Urinary bladder (tissue), 4 donors: ENCODE measurements around the gene FSTL4. TPM values are rescaled to one million over a fixed set of nuclear protein-coding genes. Genes with fewer than 3 reads are reported as not detected.

Source experiments
- DNase-seq: peaks from one replicate; pipeline ENCODE4 v3.0.0-alpha.2; 2015; ENCODE audit errors: extremely low spot score
- H3K27ac ChIP-seq: one replicate; pipeline ENCODE4 v1.5.1; 2013; ENCODE audit warnings: low read depth, mild to moderate bottlenecking, moderate library complexity
- H3K36me3 ChIP-seq: one replicate; pipeline ENCODE4 v1.6.1; 2013; ENCODE audit warnings: mild to moderate bottlenecking, moderate library complexity; ENCODE audit not compliant: insufficient read depth
- H3K4me1 ChIP-seq: one replicate; pipeline ENCODE4 v1.6.1; 2013; ENCODE audit warnings: mild to moderate bottlenecking, moderate library complexity; ENCODE audit not compliant: insufficient read depth
- H3K4me3 ChIP-seq: one replicate; pipeline ENCODE4 v1.5.1; 2013; ENCODE audit warnings: low read depth, low read length
- WGBS: extraction: QIAGEN DNeasy Blood & Tissue Kit; methylation state at CpG from one replicate; pipeline ENCODE4 v1.1.7; 2013; 5-methylcytosine and 5-hydroxymethylcytosine counted together
- polyA plus RNA-seq: library from polyadenylated mRNA; stranded (reverse); fragments of 200-250 nt; gene quantifications from one replicate; pipeline ENCODE4 v1.2.3, GENCODE V29; 2013
- total RNA-seq: library from RNA; depleted of rRNA; stranded (reverse); fragments of >200 nt; gene quantifications from one replicate; pipeline ENCODE4 v1.2.3, GENCODE V29; 2014
- donor health status: healthy with polysubstance abuse.
- donor health status: healthy.

FSTL4 gene
- total and polyA plus RNA-seq, 2 donors = 4.0 to 7.5 TPM

- no peaks in the 10 kb centered on the region for H3K36me3 ChIP-seq
- no peak overlapping the region for H3K4me3 ChIP-seq
- H3K4me1 ChIP-seq = no peaks in the 10 kb centered on the region
- no peak for DNase-seq
- WGBS = 86% methylated on average over 5 of the region's 5 CpGs
- no peak overlapping the region for H3K27ac ChIP-seq
Observed at GRCh38 chr5:133356396-133356983, 255.9 kb downstream of the FSTL4 start.

GRCh38 chr5:133354323-133355185, 257.8 kb downstream of the FSTL4 start:
- WGBS = 91% methylated on average over 9 of the region's 9 CpGs
- no peak for DNase-seq
- H3K27ac ChIP-seq = no peak overlapping the region
- H3K4me1 ChIP-seq = no peaks in the 10 kb centered on the region
- no peak overlapping the region for H3K4me3 ChIP-seq
- H3K36me3 ChIP-seq = no peaks in the 10 kb centered on the region

- no peak for DNase-seq
- Histone ChIP-seq H3K36me3 (no peaks in the 10 kb centered on the region), H3K4me1 (no peaks in the 10 kb centered on the region), H3K27ac (no peak overlapping the region), H3K4me3 (no peak overlapping the region)
- WGBS = 49% methylated on average over 8 of the region's 8 CpGs
Observed at GRCh38 chr5:133353741-133354140, 258.6 kb downstream of the FSTL4 start.

- H3K4me1 ChIP-seq = no peaks in the 10 kb centered on the region
- H3K27ac ChIP-seq = no peak overlapping the region
- no peak overlapping the region for H3K4me3 ChIP-seq
- no peaks in the 10 kb centered on the region for H3K36me3 ChIP-seq
- DNase-seq = no peak
- WGBS = 96% methylated on average over 4 of the region's 4 CpGs
Observed at GRCh38 chr5:133348406-133348805, 263.9 kb downstream of the FSTL4 start.

- H3K4me1 ChIP-seq = no peaks in the 10 kb centered on the region
- 66% methylated on average over 6 of the region's 6 CpGs for WGBS
- no peak overlapping the region for H3K27ac ChIP-seq
- no peak for DNase-seq
- no peaks in the 10 kb centered on the region for H3K36me3 ChIP-seq
- no peak overlapping the region for H3K4me3 ChIP-seq
Observed at GRCh38 chr5:133347039-133347438, 265.3 kb downstream of the FSTL4 start.

- WGBS = 75% methylated on average over 2 of the region's 2 CpGs
- Histone ChIP-seq H3K4me3 (no peak overlapping the region), H3K4me1 (no peaks in the 10 kb centered on the region), H3K27ac (no peak overlapping the region), H3K36me3 (no peaks in the 10 kb centered on the region)
- DNase-seq = no peak
Observed at GRCh38 chr5:133344266-133344665, 268.1 kb downstream of the FSTL4 start.

- WGBS = 79% methylated on average over 8 of the region's 8 CpGs
- H3K27ac ChIP-seq = no peak overlapping the region
- DNase-seq = no peak
- H3K36me3 ChIP-seq = no peaks in the 10 kb centered on the region
- no peaks in the 10 kb centered on the region for H3K4me1 ChIP-seq
- no peak overlapping the region for H3K4me3 ChIP-seq
Observed at GRCh38 chr5:133343196-133343595, 269.1 kb downstream of the FSTL4 start.

GRCh38 chr5:133341915-133342710, 270.2 kb downstream of the FSTL4 start:
- H3K27ac ChIP-seq = no peak overlapping the region
- H3K36me3 ChIP-seq = no peaks in the 10 kb centered on the region
- no peak for DNase-seq
- WGBS = 78% methylated on average over 8 of the region's 8 CpGs
- H3K4me3 ChIP-seq = no peak overlapping the region
- H3K4me1 ChIP-seq = no peaks in the 10 kb centered on the region

GRCh38 chr5:133341296-133341695, 271.0 kb downstream of the FSTL4 start:
- WGBS = 71% methylated on average over 6 of the region's 6 CpGs
- no peak for DNase-seq
- Histone ChIP-seq H3K4me3 (no peak overlapping the region), H3K27ac (no peak overlapping the region), H3K36me3 (no peaks in the 10 kb centered on the region), H3K4me1 (no peaks in the 10 kb centered on the region)

- Histone ChIP-seq H3K36me3 (no peaks in the 10 kb centered on the region), H3K27ac (no peak overlapping the region), H3K4me1 (no peaks in the 10 kb centered on the region), H3K4me3 (no peak overlapping the region)
- WGBS = 82% methylated on average over 8 of the region's 8 CpGs
- DNase-seq = no peak
Observed at GRCh38 chr5:133340822-133341221, 271.5 kb downstream of the FSTL4 start.

GRCh38 chr5:133340002-133340755, 272.2 kb downstream of the FSTL4 start:
- no peak overlapping the region for H3K27ac ChIP-seq
- no peaks in the 10 kb centered on the region for H3K4me1 ChIP-seq
- no peaks in the 10 kb centered on the region for H3K36me3 ChIP-seq
- 78% methylated on average over 6 of the region's 6 CpGs for WGBS
- DNase-seq = no peak
- H3K4me3 ChIP-seq = no peak overlapping the region

GRCh38 chr5:133338504-133339355, 273.6 kb downstream of the FSTL4 start:
- Histone ChIP-seq H3K27ac (no peak overlapping the region), H3K36me3 (no peaks in the 10 kb centered on the region), H3K4me3 (no peak overlapping the region), H3K4me1 (no peaks in the 10 kb centered on the region)
- 93% methylated on average over 15 of the region's 15 CpGs for WGBS
- no peak for DNase-seq
